Lung (tissue), 12 donors: ENCODE data around the gene KCNJ6. TPM values are rescaled to one million over a fixed set of nuclear protein-coding genes. Genes with fewer than 3 reads are reported as not detected.

Experiments
- ATAC-seq: fragments of 200-7000 bp; cut with Tn5 transposase; one replicate; pipeline ENCODE4 v1.9.1; 2020; ENCODE audit warnings: moderate number of reproducible peaks; ENCODE audit not compliant: insufficient read depth, low FRiP score
- DNase-seq, 3 donors: peaks; one replicate each; pipeline ENCODE4 v3.0.0-alpha.2; 2013 to 2017
- H3K27ac ChIP-seq, 2 donors: one replicate each; pipeline ENCODE4 v1.5.1; 2013; ENCODE audit warnings: mild to moderate bottlenecking in 2 of 2, moderate library complexity in 2 of 2, control low read depth in 1 of 2, inconsistent platforms in 1 of 2, low read depth in 1 of 2, low read length in 1 of 2
- H3K27me3 ChIP-seq, 3 donors: one replicate each; pipeline ENCODE4 v1.5.1; 2013; ENCODE audit warnings: low read length in 2 of 3; ENCODE audit not compliant: control insufficient read depth in 3 of 3, insufficient read depth in 3 of 3
- H3K36me3 ChIP-seq, 4 donors: one replicate each; pipeline ENCODE4 v1.5.1; 2013; ENCODE audit warnings: low read length in 4 of 4, mild to moderate bottlenecking in 1 of 4, moderate library complexity in 1 of 4; ENCODE audit not compliant: control insufficient read depth in 4 of 4, insufficient read depth in 4 of 4
- H3K4me1 ChIP-seq, 5 donors: one replicate each; pipeline ENCODE4 v1.5.1; 2013; ENCODE audit warnings: low read length in 5 of 5, mild to moderate bottlenecking in 2 of 5, moderate library complexity in 1 of 5; ENCODE audit not compliant: control insufficient read depth in 5 of 5, insufficient read depth in 5 of 5
- H3K4me3 ChIP-seq: one replicate; pipeline ENCODE4 v1.5.1; 2013; ENCODE audit warnings: mild to moderate bottlenecking, control low read depth, moderate library complexity
- H3K9ac ChIP-seq, 2 donors: one replicate each; pipeline ENCODE4 v1.5.1; 2013; ENCODE audit warnings: low read length in 2 of 2, control low read depth in 1 of 2; ENCODE audit not compliant: insufficient read depth in 1 of 2
- H3K9me3 ChIP-seq, 4 donors: one replicate each; pipeline ENCODE4 v1.5.1; 2013; ENCODE audit warnings: low read length in 3 of 4, mild to moderate bottlenecking in 1 of 4, moderate library complexity in 1 of 4; ENCODE audit not compliant: control insufficient read depth in 4 of 4, insufficient read depth in 3 of 4
- whole genome bisulfite sequencing, 2 donors: extraction: QIAGEN DNeasy Blood & Tissue Kit; methylation state at CpG; one replicate each; pipeline ENCODE4 v1.1.7; 2013; 5-methylcytosine and 5-hydroxymethylcytosine counted together
- polyA plus RNA-seq, 2 donors: library from polyadenylated mRNA; stranded (reverse); fragments of 200-250 nt; gene quantifications; one replicate each; pipeline ENCODE4 v1.2.1, GENCODE V29; 2013
- total RNA-seq, 2 donors: library from RNA; depleted of rRNA in 1 of 2; stranded (reverse); fragments of >200 nt in 1 of 2; gene quantifications; one replicate each; pipeline ENCODE4 v1.2.1, GENCODE V29; 2014 to 2021
- TF ChIP-seq, protein P1 (sequence below): IDR thresholded peaks from 2 replicates; pipeline ENCODE4 v1.5.1; 2012; ENCODE audit warnings: mild to moderate bottlenecking; ENCODE audit errors: control extremely low read depth, extremely low read depth
- donor health status: control.
- donor health status: control.
- donor health status: Bipolar disorder and iron deficiency.
- donor health status: healthy.
- donor health status: DM: yes; HTN: yes; CAD: no.

Gene KCNJ6
- total and polyA plus RNA-seq, 4 donors: 0.01 to 0.31 (median 0.03) TPM

DNA sequence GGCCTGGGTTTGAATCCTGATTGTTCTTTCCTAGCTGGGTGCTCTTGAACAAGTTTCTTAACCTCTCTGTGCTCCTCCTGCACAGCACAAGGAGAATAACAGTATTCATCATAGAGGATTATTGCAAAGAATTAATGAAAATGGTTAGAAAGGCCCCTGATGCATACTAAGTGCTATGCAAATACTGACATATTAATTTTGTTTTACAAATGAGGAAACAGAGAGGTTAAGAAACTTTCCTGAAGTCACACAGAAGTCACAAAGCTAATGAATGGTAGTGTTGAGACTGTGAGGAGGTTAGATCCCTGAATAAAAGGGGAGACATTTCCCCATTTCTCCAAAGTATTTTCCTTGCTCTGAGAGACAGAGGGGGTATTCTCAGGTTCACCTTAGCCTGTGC is 99.0 kb downstream of the KCNJ6 start:
- no peaks in the 10 kb centered on the region for H3K36me3 ChIP-seq
- no peaks in the 10 kb centered on the region for H3K27me3 ChIP-seq
- H3K4me3 ChIP-seq: no peak overlapping the region
- H3K4me1 ChIP-seq: peaks cover 0 to 12% (median 4%) of the 10 kb centered on the region in 5 donors
- DNase-seq (no peak), ATAC-seq (no peak)
- H3K27ac ChIP-seq: no peak overlapping the region
- TF ChIP-seq, protein P1, sequence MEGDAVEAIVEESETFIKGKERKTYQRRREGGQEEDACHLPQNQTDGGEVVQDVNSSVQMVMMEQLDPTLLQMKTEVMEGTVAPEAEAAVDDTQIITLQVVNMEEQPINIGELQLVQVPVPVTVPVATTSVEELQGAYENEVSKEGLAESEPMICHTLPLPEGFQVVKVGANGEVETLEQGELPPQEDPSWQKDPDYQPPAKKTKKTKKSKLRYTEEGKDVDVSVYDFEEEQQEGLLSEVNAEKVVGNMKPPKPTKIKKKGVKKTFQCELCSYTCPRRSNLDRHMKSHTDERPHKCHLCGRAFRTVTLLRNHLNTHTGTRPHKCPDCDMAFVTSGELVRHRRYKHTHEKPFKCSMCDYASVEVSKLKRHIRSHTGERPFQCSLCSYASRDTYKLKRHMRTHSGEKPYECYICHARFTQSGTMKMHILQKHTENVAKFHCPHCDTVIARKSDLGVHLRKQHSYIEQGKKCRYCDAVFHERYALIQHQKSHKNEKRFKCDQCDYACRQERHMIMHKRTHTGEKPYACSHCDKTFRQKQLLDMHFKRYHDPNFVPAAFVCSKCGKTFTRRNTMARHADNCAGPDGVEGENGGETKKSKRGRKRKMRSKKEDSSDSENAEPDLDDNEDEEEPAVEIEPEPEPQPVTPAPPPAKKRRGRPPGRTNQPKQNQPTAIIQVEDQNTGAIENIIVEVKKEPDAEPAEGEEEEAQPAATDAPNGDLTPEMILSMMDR: no peak
- peaks cover 0 to 2% (median 2%) of the 10 kb centered on the region in 4 donors for H3K9me3 ChIP-seq
- no peak overlapping the region for H3K9ac ChIP-seq

DNA sequence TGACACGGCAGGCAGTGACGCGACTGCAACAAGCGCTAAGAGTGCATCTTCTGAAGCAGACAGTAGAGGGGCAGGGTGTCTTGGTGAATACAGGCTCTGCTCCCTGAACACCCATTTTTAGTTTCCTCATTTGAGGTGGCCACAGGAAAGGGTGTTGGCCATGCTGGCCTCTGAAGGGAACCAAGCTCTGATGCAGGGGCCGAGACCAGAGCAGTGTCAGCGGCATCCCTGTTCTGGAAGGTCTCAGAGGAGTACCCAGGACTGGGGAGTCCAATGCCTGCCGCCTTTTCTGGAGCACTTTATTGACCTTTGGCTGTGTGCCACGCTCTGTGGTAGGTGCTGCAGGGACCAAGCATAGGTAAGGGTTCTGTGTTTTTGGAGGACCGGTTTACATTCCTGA is 100.4 kb downstream of the KCNJ6 start:
- 78 to 85% methylated on average over 9 of the region's 9 CpGs for WGBS, 2 donors
- Histone ChIP-seq H3K27me3 (no peaks in the 10 kb centered on the region), H3K4me1 (peaks cover 0 to 12% (median 4%) of the 10 kb centered on the region in 5 donors), H3K9ac (no peak overlapping the region), H3K36me3 (no peaks in the 10 kb centered on the region), H3K4me3 (no peak overlapping the region), H3K9me3 (peaks cover 0 to 7% (median 3%) of the 10 kb centered on the region in 4 donors), H3K27ac (no peak overlapping the region)
- DNase-seq: no peak
- ATAC-seq: no peak
- TF ChIP-seq, protein P1: no peak

GRCh38 chr21:37811711-37812110 is 104.5 kb downstream of the KCNJ6 start:
- peaks cover 0 to 7% (median 3%) of the 10 kb centered on the region in 4 donors for H3K9me3 ChIP-seq
- no peak for DNase-seq
- no peak overlapping the region for H3K9ac ChIP-seq
- H3K4me1 ChIP-seq: no peaks in the 10 kb centered on the region
- H3K36me3 ChIP-seq: no peaks in the 10 kb centered on the region
- H3K27ac ChIP-seq: no peak overlapping the region
- H3K4me3 ChIP-seq: no peak overlapping the region
- no peaks in the 10 kb centered on the region for H3K27me3 ChIP-seq
- WGBS, 2 donors: 71 to 78% methylated on average over 2 of the region's 2 CpGs
- ATAC-seq: no peak
- TF ChIP-seq, protein P1: no peak

GRCh38 chr21:37808261-37808660 is 108.0 kb downstream of the KCNJ6 start:
- H3K9me3 ChIP-seq: peaks cover 0 to 11% (median 6%) of the 10 kb centered on the region in 4 donors
- no peaks in the 10 kb centered on the region for H3K27me3 ChIP-seq
- no peak overlapping the region for H3K4me3 ChIP-seq
- TF ChIP-seq, protein P1: no peak
- H3K36me3 ChIP-seq: no peaks in the 10 kb centered on the region
- ATAC-seq (no peak), DNase-seq (no peak)
- 55 to 79% methylated on average over 2 of the region's 2 CpGs for WGBS, 2 donors
- H3K9ac ChIP-seq: no peak overlapping the region
- H3K27ac ChIP-seq: no peak overlapping the region
- H3K4me1 ChIP-seq: no peaks in the 10 kb centered on the region
